OCI-LY1 (cell line): Measurements from ENCODE around the gene AIFM1.
"Not testable (repeated sequence)": the region's sequence is repeated elsewhere in the genome, so short reads cannot be mapped to it uniquely, and the experiment has no call there.

Source experiments
- H2AFZ ChIP-seq: fragments of 200-600 bp; sonication (generic), shearing (Covaris generic); 2 replicates; pipeline ENCODE4 v1.6.0; 2014; ENCODE audit warnings: antibody characterized with exemption, mild to moderate bottlenecking, low read length
- H3F3A ChIP-seq: fragments of 200-600 bp; sonication (generic), shearing (Covaris generic); 2 replicates; pipeline ENCODE4 v1.6.0; 2014; ENCODE audit warnings: mild to moderate bottlenecking, antibody characterized with exemption, low read length, moderate library complexity; ENCODE audit not compliant: insufficient read depth
- H3K27ac ChIP-seq: fragments of 200-600 bp; sonication (generic); 2 replicates; pipeline ENCODE4 v1.5.1; 2014; ENCODE audit warnings: low read length, mixed run types, mild to moderate bottlenecking, low read depth; ENCODE audit not compliant: poor library complexity, severe bottlenecking
- H3K27me3 ChIP-seq: fragments of 200-600 bp; sonication (generic); 2 replicates; pipeline ENCODE4 v1.6.0; 2014; ENCODE audit warnings: antibody characterized with exemption, mild to moderate bottlenecking, low read length, moderate library complexity; ENCODE audit not compliant: insufficient read depth
- H3K36me3 ChIP-seq: fragments of 200-600 bp; sonication (generic); 2 replicates; pipeline ENCODE4 v1.6.1; 2014; ENCODE audit warnings: mild to moderate bottlenecking, antibody characterized with exemption, low read length, moderate library complexity, mixed read lengths; ENCODE audit not compliant: insufficient read depth
- H3K4me1 ChIP-seq: fragments of 200-600 bp; sonication (generic); 2 replicates; pipeline ENCODE4 v1.5.1; 2014; ENCODE audit warnings: mild to moderate bottlenecking, low read length, moderate library complexity; ENCODE audit not compliant: insufficient read depth, severe bottlenecking
- H3K4me2 ChIP-seq: fragments of 200-600 bp; sonication (generic), shearing (Covaris generic); 2 replicates; pipeline ENCODE4 v1.6.1; 2014; ENCODE audit warnings: low read length
- H3K4me3 ChIP-seq: fragments of 200-600 bp; sonication (generic); 2 replicates; pipeline ENCODE4 v1.5.1; 2014; ENCODE audit warnings: low read length, low read depth, mild to moderate bottlenecking, mixed read lengths; ENCODE audit not compliant: poor library complexity, severe bottlenecking
- H3K79me2 ChIP-seq: fragments of 200-600 bp; shearing (Covaris generic); 2 replicates; pipeline ENCODE4 v1.6.1; 2016; ENCODE audit warnings: mixed run types, low read length, mixed read lengths; ENCODE audit not compliant: insufficient read depth
- H3K9ac ChIP-seq: fragments of 200-600 bp; sonication (generic), shearing (Covaris generic); 2 replicates; pipeline ENCODE4 v1.6.1; 2014; ENCODE audit warnings: mild to moderate bottlenecking, low read length, mixed read lengths
- H3K9me2 ChIP-seq: fragments of 200-600 bp; sonication (generic), shearing (Covaris generic); 2 replicates; pipeline ENCODE4 v1.6.1; 2014; ENCODE audit warnings: low read depth, mild to moderate bottlenecking, low read length, mixed read lengths
- H3K9me3 ChIP-seq: fragments of 200-600 bp; shearing (Covaris generic); 2 replicates; pipeline ENCODE4 v1.6.1; 2014; ENCODE audit warnings: low read length, mixed read lengths
- H4K20me1 ChIP-seq: fragments of 200-600 bp; sonication (generic), shearing (Covaris generic); 2 replicates; pipeline ENCODE4 v1.6.0; 2016; ENCODE audit warnings: mild to moderate bottlenecking, low read length; ENCODE audit not compliant: insufficient read depth
- EZH2 ChIP-seq: fragments of 200-600 bp; sonication (generic), shearing (Covaris generic); IDR thresholded peaks from 2 replicates; pipeline ENCODE4 v1.8.0; 2017; ENCODE audit warnings: borderline replicate concordance, mixed run types, mild to moderate bottlenecking, antibody characterized with exemption, low read length, moderate library complexity, mixed read lengths
- TF ChIP-seq, protein P1 (sequence below): fragments of 200-600 bp; sonication (generic), shearing (Covaris generic); IDR thresholded peaks from 2 replicates; pipeline ENCODE4 v1.5.1; 2017; ENCODE audit warnings: mild to moderate bottlenecking, antibody characterized with exemption, low read length, moderate library complexity, mixed read lengths

The AIFM1 gene

GRCh38 chrX:130118441-130119311 lies 47.0 kb downstream of the AIFM1 start:
- H3K9me3 ChIP-seq, result no peaks in the 10 kb centered on the region

GRCh38 chrX:130117166-130117565 lies 48.5 kb downstream of the AIFM1 start:
- TF ChIP-seq EZH2, result no peak
- TF ChIP-seq, protein P1, sequence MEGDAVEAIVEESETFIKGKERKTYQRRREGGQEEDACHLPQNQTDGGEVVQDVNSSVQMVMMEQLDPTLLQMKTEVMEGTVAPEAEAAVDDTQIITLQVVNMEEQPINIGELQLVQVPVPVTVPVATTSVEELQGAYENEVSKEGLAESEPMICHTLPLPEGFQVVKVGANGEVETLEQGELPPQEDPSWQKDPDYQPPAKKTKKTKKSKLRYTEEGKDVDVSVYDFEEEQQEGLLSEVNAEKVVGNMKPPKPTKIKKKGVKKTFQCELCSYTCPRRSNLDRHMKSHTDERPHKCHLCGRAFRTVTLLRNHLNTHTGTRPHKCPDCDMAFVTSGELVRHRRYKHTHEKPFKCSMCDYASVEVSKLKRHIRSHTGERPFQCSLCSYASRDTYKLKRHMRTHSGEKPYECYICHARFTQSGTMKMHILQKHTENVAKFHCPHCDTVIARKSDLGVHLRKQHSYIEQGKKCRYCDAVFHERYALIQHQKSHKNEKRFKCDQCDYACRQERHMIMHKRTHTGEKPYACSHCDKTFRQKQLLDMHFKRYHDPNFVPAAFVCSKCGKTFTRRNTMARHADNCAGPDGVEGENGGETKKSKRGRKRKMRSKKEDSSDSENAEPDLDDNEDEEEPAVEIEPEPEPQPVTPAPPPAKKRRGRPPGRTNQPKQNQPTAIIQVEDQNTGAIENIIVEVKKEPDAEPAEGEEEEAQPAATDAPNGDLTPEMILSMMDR, result peak; percentile 18; the same call in 1 of the 2 replicates
- H2AFZ ChIP-seq, result no peak overlapping the region
- H3K79me2 ChIP-seq, result no peaks in the 10 kb centered on the region
- H3K4me2 ChIP-seq, result no peak overlapping the region; the same call in 1 of the 2 replicates
- no peak overlapping the region for H3K9ac ChIP-seq
- peaks cover 45% of the 10 kb centered on the region for H3K4me1 ChIP-seq
- no peaks in the 10 kb centered on the region for H3K36me3 ChIP-seq
- H3K27ac ChIP-seq, result no peak overlapping the region
- no peaks in the 10 kb centered on the region for H3K9me2 ChIP-seq
- no peak overlapping the region for H3K4me3 ChIP-seq
- no peaks in the 10 kb centered on the region for H3K9me3 ChIP-seq
- no peaks in the 10 kb centered on the region for H4K20me1 ChIP-seq
- H3F3A ChIP-seq, result no peaks in the 10 kb centered on the region
- H3K27me3 ChIP-seq, result no peaks in the 10 kb centered on the region

More at GRCh38 chrX:130118441-130119311, 47.0 kb downstream of the AIFM1 start:
- Histone ChIP-seq H4K20me1 (no peaks in the 10 kb centered on the region), H3K27me3 (no peaks in the 10 kb centered on the region), H3K4me3 (peak overlapping the region; percentile 25), H3K79me2 (no peaks in the 10 kb centered on the region), H3K4me2 (peak overlapping the region; percentile 42), H3K9ac (peak overlapping the region; percentile 39; the same call in 1 of the 2 replicates), H3K9me2 (no peaks in the 10 kb centered on the region), H2AFZ (no peak overlapping the region), H3K36me3 (no peaks in the 10 kb centered on the region), H3F3A (no peaks in the 10 kb centered on the region), H3K27ac (peak overlapping the region; percentile 70), H3K4me1 (peaks cover 45% of the 10 kb centered on the region)
- no peak for TF ChIP-seq EZH2
- TF ChIP-seq, protein P1, result no peak

GRCh38 chrX:130115119-130115885 lies 50.3 kb downstream of the AIFM1 start:
- not testable (repeated sequence) for H3K9me3 ChIP-seq, H3K79me2 ChIP-seq, H3K4me2 ChIP-seq

More at GRCh38 chrX:130115119-130115885, 50.3 kb downstream of the AIFM1 start:
- not testable (repeated sequence) for H3K27ac ChIP-seq, H2AFZ ChIP-seq, H4K20me1 ChIP-seq, H3K27me3 ChIP-seq, H3K9me2 ChIP-seq, H3K36me3 ChIP-seq, H3K9ac ChIP-seq, H3F3A ChIP-seq, H3K4me3 ChIP-seq
- H3K4me1 ChIP-seq, result peaks cover 41% of the 10 kb centered on the region
